GM18526 (cell line): ENCODE data around the gene RIN3.

Experiments used
- POLR2A ChIP-seq: IDR thresholded peaks from 3 replicates; pipeline ENCODE4 v1.6.1; 2011; ENCODE audit not compliant: insufficient read length; ENCODE audit errors: extremely low read depth

The RIN3 gene

GRCh38 chr14:92706386-92706785, 192.8 kb downstream of the RIN3 start:
- no peak for TF ChIP-seq POLR2A

- TF ChIP-seq POLR2A = no peak
Observed at GRCh38 chr14:92709340-92710000, 195.9 kb downstream of the RIN3 start.

- TF ChIP-seq POLR2A = no peak
Observed at GRCh38 chr14:92710001-92710341, 196.4 kb downstream of the RIN3 start.

GRCh38 chr14:92711976-92712653, 198.5 kb downstream of the RIN3 start:
- no peak for TF ChIP-seq POLR2A

GRCh38 chr14:92712654-92713051, 199.1 kb downstream of the RIN3 start:
- TF ChIP-seq POLR2A = no peak

- no peak for TF ChIP-seq POLR2A
Observed at GRCh38 chr14:92716131-92716530, 202.6 kb downstream of the RIN3 start.

- no peak for TF ChIP-seq POLR2A
Observed at GRCh38 chr14:92717571-92718042, 204.0 kb downstream of the RIN3 start.

GRCh38 chr14:92718664-92719063, 205.1 kb downstream of the RIN3 start:
- no peak for TF ChIP-seq POLR2A

GRCh38 chr14:92719421-92719820, 205.8 kb downstream of the RIN3 start:
- no peak for TF ChIP-seq POLR2A

- no peak for TF ChIP-seq POLR2A
Observed at GRCh38 chr14:92719890-92720323, 206.3 kb downstream of the RIN3 start.

GRCh38 chr14:92724516-92725340, 211.1 kb downstream of the RIN3 start:
- no peak for TF ChIP-seq POLR2A

- no peak for TF ChIP-seq POLR2A
Observed at GRCh38 chr14:92726135-92726932, 212.8 kb downstream of the RIN3 start.

GRCh38 chr14:92726933-92727262, 213.3 kb downstream of the RIN3 start:
- TF ChIP-seq POLR2A = no peak

GRCh38 chr14:92728759-92729364, 215.3 kb downstream of the RIN3 start:
- TF ChIP-seq POLR2A = no peak
